ENCODE results near the gene BASP1. TPM values are rescaled to one million over a fixed set of nuclear protein-coding genes. Genes with fewer than 3 reads are reported as not detected.
"Not testable (repeated sequence)": the region's sequence is repeated elsewhere in the genome, so short reads cannot be mapped to it uniquely, and the experiment has no call there.

Gene BASP1
- total and polyA plus RNA-seq, 11 donors = 0.66 to 13.6 (median 2.8) TPM

DNA sequence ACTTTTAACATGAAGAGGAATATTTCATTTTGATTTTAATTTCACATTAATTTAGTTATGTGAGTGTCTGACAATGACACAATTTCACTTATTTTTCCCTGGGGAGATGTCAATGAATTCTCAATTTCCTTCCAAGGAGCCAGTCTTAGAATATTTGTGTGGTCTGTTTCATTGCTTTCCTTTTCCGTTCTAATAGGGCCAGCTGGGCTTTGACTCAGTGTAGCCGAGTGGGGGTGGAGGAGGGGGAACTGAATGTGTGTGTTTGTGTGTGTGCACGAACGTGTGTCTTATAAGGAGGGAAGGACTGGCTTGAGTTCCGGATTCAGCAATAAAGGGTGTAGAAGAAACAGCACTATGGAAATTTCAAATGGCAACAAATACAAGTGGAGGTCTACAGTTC, 100.0 kb downstream of the BASP1 start:
- TF ChIP-seq, protein P1, sequence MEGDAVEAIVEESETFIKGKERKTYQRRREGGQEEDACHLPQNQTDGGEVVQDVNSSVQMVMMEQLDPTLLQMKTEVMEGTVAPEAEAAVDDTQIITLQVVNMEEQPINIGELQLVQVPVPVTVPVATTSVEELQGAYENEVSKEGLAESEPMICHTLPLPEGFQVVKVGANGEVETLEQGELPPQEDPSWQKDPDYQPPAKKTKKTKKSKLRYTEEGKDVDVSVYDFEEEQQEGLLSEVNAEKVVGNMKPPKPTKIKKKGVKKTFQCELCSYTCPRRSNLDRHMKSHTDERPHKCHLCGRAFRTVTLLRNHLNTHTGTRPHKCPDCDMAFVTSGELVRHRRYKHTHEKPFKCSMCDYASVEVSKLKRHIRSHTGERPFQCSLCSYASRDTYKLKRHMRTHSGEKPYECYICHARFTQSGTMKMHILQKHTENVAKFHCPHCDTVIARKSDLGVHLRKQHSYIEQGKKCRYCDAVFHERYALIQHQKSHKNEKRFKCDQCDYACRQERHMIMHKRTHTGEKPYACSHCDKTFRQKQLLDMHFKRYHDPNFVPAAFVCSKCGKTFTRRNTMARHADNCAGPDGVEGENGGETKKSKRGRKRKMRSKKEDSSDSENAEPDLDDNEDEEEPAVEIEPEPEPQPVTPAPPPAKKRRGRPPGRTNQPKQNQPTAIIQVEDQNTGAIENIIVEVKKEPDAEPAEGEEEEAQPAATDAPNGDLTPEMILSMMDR (IDR thresholded peaks at IDR 0.05) = no peak
- no peak for TF ChIP-seq POLR2A (IDR thresholded peaks at IDR 0.05)
- Histone ChIP-seq H3K27ac (peak overlapping the region in 1 of 12 donors; percentile 24), H3K9me3 (no peaks in the 10 kb centered on the region), H3K4me3 (no peak overlapping the region), H3K4me1 (peaks cover 0 to 19% (median 0%) of the 10 kb centered on the region in 12 donors), H3K36me3 (no peaks in the 10 kb centered on the region), H3K27me3 (no peaks in the 10 kb centered on the region)
- ATAC-seq (peak in 3 of 4 donors; percentile 31 to 41 (median 36)), DNase-seq (no peak)
- intact Hi-C loops (cut with DNase I) = no loop called here
- WGBS, 4 donors = 38 to 52% (median 45%) methylated on average over 5 of the region's 5 CpGs

DNA sequence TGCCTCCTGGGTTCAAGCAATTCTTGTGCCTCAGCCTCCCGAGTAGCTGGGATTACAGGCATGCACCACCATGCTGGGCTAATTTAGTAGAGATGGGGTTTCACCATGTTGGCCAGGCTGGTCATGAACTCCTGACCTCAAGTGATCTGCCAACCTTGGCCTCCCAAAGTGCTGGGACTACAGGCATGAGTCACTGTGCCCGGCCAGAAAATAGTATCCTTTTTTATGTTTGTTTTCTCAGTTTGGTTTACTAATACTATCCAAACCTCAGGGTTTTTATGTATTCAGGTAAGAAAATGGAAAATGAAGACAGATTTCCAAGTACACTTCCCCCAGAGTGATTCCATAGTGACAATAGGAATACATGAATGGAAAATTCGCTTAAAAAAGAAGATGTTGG, 101.7 kb downstream of the BASP1 start:
- intact Hi-C loops (cut with DNase I); H3K9me3 ChIP-seq; ATAC-seq; H3K36me3 ChIP-seq; H3K27me3 ChIP-seq; H3K27ac ChIP-seq; DNase-seq; H3K4me3 ChIP-seq: not testable (repeated sequence)
- H3K4me1 ChIP-seq = peaks cover 0 to 19% (median 0%) of the 10 kb centered on the region in 12 donors
- 85 to 96% (median 85%) methylated on average over 3 of the region's 3 CpGs for WGBS, 4 donors

DNA sequence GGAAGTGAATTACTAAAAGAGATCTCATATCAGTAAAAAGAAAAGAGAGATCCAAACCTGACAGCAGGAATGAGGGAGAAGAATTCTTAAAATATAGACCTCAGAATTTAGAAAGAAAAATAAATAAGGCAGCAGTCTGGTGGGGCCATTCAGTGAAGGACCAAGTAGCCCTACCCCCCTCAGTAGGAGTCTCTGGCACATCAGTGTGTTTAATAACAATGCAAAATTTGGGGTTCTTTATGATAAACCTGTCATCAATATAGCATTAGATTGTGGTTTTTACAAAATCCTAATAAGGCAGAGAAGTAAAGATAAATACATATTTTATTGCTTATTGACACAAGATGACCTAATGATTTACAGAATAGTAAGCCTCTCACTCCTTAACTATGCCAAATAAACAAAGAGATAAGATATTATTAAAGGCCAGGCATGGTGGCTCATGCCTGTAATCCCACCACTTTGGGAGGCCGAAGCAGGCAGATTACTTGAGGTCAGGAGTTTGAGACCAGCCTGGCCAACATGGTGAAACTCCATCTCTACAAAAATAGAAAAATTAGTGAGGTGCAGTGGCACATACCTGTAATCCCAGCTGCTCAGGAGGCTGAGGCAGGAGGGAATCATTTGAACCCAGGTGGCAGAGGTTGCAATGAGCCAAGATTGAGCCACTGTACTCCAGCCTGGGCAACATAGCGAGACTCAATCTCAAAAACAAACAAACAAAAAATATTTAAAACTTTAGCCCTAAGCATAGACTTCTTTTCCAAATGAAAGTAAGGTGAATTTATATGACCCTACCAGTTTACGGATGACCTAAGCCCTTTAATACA, 108.6 kb downstream of the BASP1 start:
- DNase-seq (no peak), ATAC-seq (no peak)
- Histone ChIP-seq H3K4me3 (no peak overlapping the region), H3K27ac (no peak overlapping the region), H3K9me3 (no peaks in the 10 kb centered on the region), H3K4me1 (no peaks in the 10 kb centered on the region), H3K27me3 (peaks cover 0 to 4% (median 0%) of the 10 kb centered on the region in 9 donors), H3K36me3 (no peaks in the 10 kb centered on the region)
- 84 to 90% (median 86%) methylated on average over 3 of the region's 3 CpGs for WGBS, 4 donors
- TF ChIP-seq, protein P1 (IDR thresholded peaks at IDR 0.05) = no peak
- no peak for TF ChIP-seq POLR2A (IDR thresholded peaks at IDR 0.05)
- intact Hi-C loops (cut with DNase I) = no loop called here
